ENCODE measurements around the gene TTC12. TPM values are rescaled to one million over a fixed set of nuclear protein-coding genes. Genes with fewer than 3 reads are reported as not detected.

The TTC12 gene
- total RNA-seq, 1 experiment from 2014 or later, result 24.3 TPM

- intact Hi-C loops (cut with micrococcal nuclease; ENCODE audit: unreplicated experiment) (no loop called here), in situ Hi-C loops (cut with HindIII; ENCODE audit: low pct_unique_long_range_greater_than_20kb, low sequenced_read_pairs) (no loop called here)
- DNase-seq (ENCODE audit: low read depth, low spot score) (no peak), ATAC-seq (no peak)
- Histone ChIP-seq H3K27ac (ENCODE audit: low read length) (no peak overlapping the region), H3K9me3 (ENCODE audit: control insufficient read depth, insufficient read depth, low read depth, low read length) (no peaks in the 10 kb centered on the region), H3K36me3 (ENCODE audit: control insufficient read depth, insufficient read depth, low read length) (no peaks in the 10 kb centered on the region), H3K4me3 (ENCODE audit: low read depth in 2 of 2, low read length in 2 of 2) (no peak overlapping the region), H3K27me3 (ENCODE audit: control insufficient read depth, insufficient read depth, low read length) (no peaks in the 10 kb centered on the region), H3K4me1 (ENCODE audit: control insufficient read depth, insufficient read depth, low read length) (no peaks in the 10 kb centered on the region)
- ChIA-PET CTCF (no interaction called here), POLR2A (interaction anchor here (0.6 kb wide), 1 partner anchor 1250 kb away, joined by 3 read pairs; no protein-coding TSS in a partner anchor)
- BruUV-seq (replicated peaks), result no TSS peak
- no peak for TF ChIP-seq POLR2AphosphoS5 (IDR thresholded peaks at IDR 0.05; ENCODE audit: low read depth, low read length)
- TF ChIP-seq TCF7L2 (IDR thresholded peaks at IDR 0.05; ENCODE audit: low read depth, low read length), result no peak
These were observed 35.1 kb downstream of the TTC12 start for GRCh38 chr11:113349528-113349927.

- Histone ChIP-seq H3K9me3 (ENCODE audit: control insufficient read depth, insufficient read depth, low read depth, low read length) (no peaks in the 10 kb centered on the region), H3K4me1 (ENCODE audit: control insufficient read depth, insufficient read depth, low read length) (no peaks in the 10 kb centered on the region), H3K36me3 (ENCODE audit: control insufficient read depth, insufficient read depth, low read length) (no peaks in the 10 kb centered on the region), H3K27ac (ENCODE audit: low read length) (no peak overlapping the region), H3K27me3 (ENCODE audit: control insufficient read depth, insufficient read depth, low read length) (no peaks in the 10 kb centered on the region), H3K4me3 (ENCODE audit: low read depth in 2 of 2, low read length in 2 of 2) (no peak overlapping the region)
- POLR2A ChIA-PET, result interaction anchor here (0.5 to 0.6 kb wide), 2 partner anchors 84 to 380 kb away, joined by 4 to 9 read pairs; no protein-coding TSS in a partner anchor
- TF ChIP-seq POLR2AphosphoS5 (IDR thresholded peaks at IDR 0.05; ENCODE audit: low read depth, low read length), result no peak
- TF ChIP-seq REST (IDR thresholded peaks at IDR 0.05; ENCODE audit: insufficient read depth in 1 of 2, low read depth in 2 of 2, low read length in 1 of 2), result no peak
- TF ChIP-seq TCF7L2 (IDR thresholded peaks at IDR 0.05; ENCODE audit: low read depth, low read length), result no peak
- TF ChIP-seq SIN3A (IDR thresholded peaks at IDR 0.05; ENCODE audit: borderline replicate concordance, insufficient read depth, low read depth, low read length), result no peak
- TF ChIP-seq CTCF (IDR thresholded peaks at IDR 0.05), result no peak
- DNase-seq (ENCODE audit: low read depth, low spot score) (no peak), ATAC-seq (no peak)
- in situ Hi-C loops (cut with HindIII; ENCODE audit: low pct_unique_long_range_greater_than_20kb, low sequenced_read_pairs) (no loop called here), intact Hi-C loops (cut with micrococcal nuclease; ENCODE audit: unreplicated experiment) (no loop called here)
- no TSS peak for BruUV-seq (replicated peaks)
- CTCF ChIA-PET, result no interaction called here
These were observed 36.1 kb downstream of the TTC12 start for GRCh38 chr11:113350336-113351067.

- H3K27me3 ChIP-seq (ENCODE audit: control insufficient read depth, insufficient read depth, low read length), result no peaks in the 10 kb centered on the region
- no peaks in the 10 kb centered on the region for H3K36me3 ChIP-seq (ENCODE audit: control insufficient read depth, insufficient read depth, low read length)
- in situ Hi-C loops (cut with HindIII; ENCODE audit: low pct_unique_long_range_greater_than_20kb, low sequenced_read_pairs), result no loop called here
- ATAC-seq (no peak), DNase-seq (ENCODE audit: low read depth, low spot score) (no peak)
- BruUV-seq (replicated peaks), result no TSS peak
- no peak overlapping the region for H3K27ac ChIP-seq (ENCODE audit: low read length)
- no peaks in the 10 kb centered on the region for H3K4me1 ChIP-seq (ENCODE audit: control insufficient read depth, insufficient read depth, low read length)
- POLR2A ChIA-PET, result interaction anchor here (0.5 to 0.6 kb wide), 2 partner anchors 84 to 379 kb away, joined by 4 to 9 read pairs; no protein-coding TSS in a partner anchor
- CTCF ChIA-PET, result no interaction called here
- no peaks in the 10 kb centered on the region; the same call in 1 of the 2 replicates for H3K9me3 ChIP-seq (ENCODE audit: control insufficient read depth, insufficient read depth, low read depth, low read length)
- H3K4me3 ChIP-seq (ENCODE audit: low read depth in 2 of 2, low read length in 2 of 2), result no peak overlapping the region
- intact Hi-C loops (cut with micrococcal nuclease; ENCODE audit: unreplicated experiment), result no loop called here
- TF ChIP-seq SIN3A (IDR thresholded peaks at IDR 0.05; ENCODE audit: borderline replicate concordance, insufficient read depth, low read depth, low read length) (no peak), REST (IDR thresholded peaks at IDR 0.05; ENCODE audit: insufficient read depth in 1 of 2, low read depth in 2 of 2, low read length in 1 of 2) (no peak), TCF7L2 (IDR thresholded peaks at IDR 0.05; ENCODE audit: low read depth, low read length) (no peak), POLR2AphosphoS5 (IDR thresholded peaks at IDR 0.05; ENCODE audit: low read depth, low read length) (no peak), CTCF (IDR thresholded peaks at IDR 0.05) (no peak)
These were observed 36.7 kb downstream of the TTC12 start for GRCh38 chr11:113351068-113351450.
